ENCODE measurements around the gene CCNY. TPM values are rescaled to one million over a fixed set of nuclear protein-coding genes. Genes with fewer than 3 reads are reported as not detected.

Gene CCNY
- total RNA-seq, 1 experiment from 2014 or later, result 62.2 TPM

DNA sequence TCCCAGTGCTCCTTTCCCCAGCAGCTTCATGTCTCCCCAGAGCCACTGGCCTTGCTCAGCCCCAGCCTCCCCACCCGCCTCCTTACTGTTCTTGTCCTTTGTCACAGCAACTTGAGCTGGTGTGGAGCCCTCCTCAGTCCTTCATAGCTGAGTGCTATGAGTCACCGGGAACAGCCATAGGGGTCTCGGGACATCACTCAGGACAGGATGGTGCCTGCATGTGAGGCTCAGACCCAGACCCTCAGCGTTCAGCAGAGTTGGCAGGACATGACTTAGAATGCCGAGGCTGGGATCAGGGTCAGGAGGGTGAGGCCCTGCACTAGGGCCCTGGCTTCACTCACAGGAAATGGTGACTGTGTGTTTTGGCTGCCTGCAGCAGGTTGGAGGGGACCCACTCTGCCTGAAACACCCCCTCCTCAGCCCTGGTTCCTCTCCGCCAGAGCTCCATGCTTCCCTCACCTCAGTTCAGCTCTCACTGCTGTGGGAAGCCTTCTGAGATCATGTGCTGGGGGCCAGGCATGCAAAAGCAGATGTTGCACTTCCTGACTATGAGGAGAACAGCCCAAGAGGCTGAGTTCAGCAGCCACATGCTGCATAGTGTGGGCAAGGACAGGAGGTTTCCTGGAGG lies 228.1 kb downstream of the CCNY start (continued):
- no peak for TF ChIP-seq POLR2AphosphoS5 (IDR thresholded peaks at IDR 0.05; ENCODE audit: low read depth, low read length)

DNA sequence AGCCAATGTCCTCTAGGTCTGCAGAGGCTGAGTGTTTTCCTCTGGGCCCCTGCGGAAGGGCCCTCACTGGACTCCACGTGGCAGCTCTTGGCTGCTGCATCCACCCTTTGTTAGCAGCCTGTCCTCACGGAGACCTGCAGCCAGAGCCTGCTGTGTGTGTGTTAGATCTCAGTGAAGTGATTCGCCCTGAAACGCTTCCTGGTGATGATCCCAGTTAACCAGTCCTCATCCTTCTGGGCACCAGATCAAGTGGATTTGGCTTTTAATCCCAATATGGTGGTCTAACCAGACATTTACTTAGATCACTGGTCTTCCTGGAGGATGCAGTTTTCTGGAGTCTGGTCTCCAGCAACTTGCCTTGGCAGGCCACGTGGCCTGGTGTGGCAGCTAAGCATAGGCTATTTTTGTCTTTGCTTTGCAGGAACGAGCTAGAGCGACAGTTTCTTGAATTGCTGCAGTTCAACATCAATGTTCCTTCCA lies 229.3 kb downstream of the CCNY start:
- no peak overlapping the region for H3K4me2 ChIP-seq (ENCODE audit: low read length)
- H3K27ac ChIP-seq (ENCODE audit: low read depth, low read length), result no peak overlapping the region
- no peaks in the 10 kb centered on the region for H3K9me3 ChIP-seq (ENCODE audit: control insufficient read depth in 1 of 2, insufficient read depth in 1 of 2, low read depth in 1 of 2, low read length in 2 of 2)
- H3K4me1 ChIP-seq (ENCODE audit: control insufficient read depth in 1 of 2, insufficient read depth in 2 of 2, low read length in 2 of 2), result no peaks in the 10 kb centered on the region
- BruUV-seq (replicated peaks), result no TSS peak
- ChIA-PET RAD21 (ENCODE audit: low non-redundant PET in 1 of 2, low total read pairs in 2 of 2, uncharacterized antibody in 2 of 2, unreplicated experiment in 2 of 2) (no interaction called here), POLR2A (no interaction called here), CTCF (no interaction called here)
- TF ChIP-seq CBX3 (IDR thresholded peaks at IDR 0.05; ENCODE audit: low read depth), result no peak
- no peak for TF ChIP-seq CEBPB (IDR thresholded peaks at IDR 0.05; ENCODE audit: low read depth)
- TF ChIP-seq EZH2 (IDR thresholded peaks at IDR 0.05), result no peak
- no peaks in the 10 kb centered on the region; the same call in 1 of the 2 replicates for H4K20me1 ChIP-seq (ENCODE audit: insufficient read depth)
- H3K9me2 ChIP-seq (ENCODE audit: insufficient read depth), result no peaks in the 10 kb centered on the region
- no peak overlapping the region for H2AFZ ChIP-seq (ENCODE audit: low read depth, low read length, poor library complexity, severe bottlenecking)
- no peaks in the 10 kb centered on the region for H3K36me3 ChIP-seq (ENCODE audit: control insufficient read depth in 1 of 2, insufficient read depth in 2 of 2, low read length in 2 of 2)
- intact Hi-C loops (cut with micrococcal nuclease), result no loop called here
- no peaks in the 10 kb centered on the region for H3K79me2 ChIP-seq (ENCODE audit: insufficient read depth, low read length)
- H3K4me3 ChIP-seq (replicated peaks in 1 of 2; ENCODE audit: low read depth in 1 of 2, low read length in 2 of 2), result no peak overlapping the region
- H3K27me3 ChIP-seq (ENCODE audit: insufficient read depth, low read length), result no peaks in the 10 kb centered on the region
- ATAC-seq (no peak), DNase-seq (ENCODE audit: low read depth, low spot score) (no peak)
- no peak overlapping the region for H3K9ac ChIP-seq (ENCODE audit: low read length)

DNA sequence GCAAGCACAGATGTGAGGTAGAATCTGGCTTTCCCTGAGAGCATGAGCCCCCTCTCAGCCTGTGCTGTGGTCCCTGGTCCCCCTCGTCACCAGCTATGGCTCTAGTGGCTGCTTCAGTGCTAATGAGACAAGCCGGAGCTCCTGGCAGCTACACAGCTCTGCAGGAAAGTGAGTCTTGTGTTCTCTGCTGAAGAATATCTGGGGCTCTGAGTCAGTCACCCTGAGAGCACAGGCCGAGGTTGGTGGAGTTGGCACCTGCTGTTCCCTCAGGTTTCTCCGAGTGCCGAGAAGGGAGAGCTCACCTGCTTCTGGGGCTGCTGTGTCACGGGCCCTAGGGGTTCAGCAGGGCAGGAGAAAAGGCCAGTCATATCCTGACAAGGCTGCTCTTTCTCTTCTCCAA lies 231.6 kb downstream of the CCNY start:
- ChIA-PET RAD21 (ENCODE audit: low non-redundant PET in 1 of 2, low total read pairs in 2 of 2, uncharacterized antibody in 2 of 2, unreplicated experiment in 2 of 2) (no interaction called here), CTCF (no interaction called here), POLR2A (no interaction called here)
- H3K9me2 ChIP-seq (ENCODE audit: insufficient read depth), result no peaks in the 10 kb centered on the region
- no peak overlapping the region for H3K4me3 ChIP-seq (replicated peaks in 1 of 2; ENCODE audit: low read depth in 1 of 2, low read length in 2 of 2)
- no peaks in the 10 kb centered on the region for H3K36me3 ChIP-seq (ENCODE audit: control insufficient read depth in 1 of 2, insufficient read depth in 2 of 2, low read length in 2 of 2)
- DNase-seq (ENCODE audit: low read depth, low spot score) (no peak), ATAC-seq (no peak)
- H3K9ac ChIP-seq (ENCODE audit: low read length), result no peak overlapping the region
- no peak overlapping the region for H2AFZ ChIP-seq (ENCODE audit: low read depth, low read length, poor library complexity, severe bottlenecking)
- no TSS peak for BruUV-seq (replicated peaks)
- H3K4me2 ChIP-seq (ENCODE audit: low read length), result no peak overlapping the region
- H4K20me1 ChIP-seq (ENCODE audit: insufficient read depth), result no peaks in the 10 kb centered on the region; the same call in 1 of the 2 replicates
- H3K4me1 ChIP-seq (ENCODE audit: control insufficient read depth in 1 of 2, insufficient read depth in 2 of 2, low read length in 2 of 2), result no peaks in the 10 kb centered on the region
- no peaks in the 10 kb centered on the region for H3K27me3 ChIP-seq (ENCODE audit: insufficient read depth, low read length)
- H3K9me3 ChIP-seq (ENCODE audit: control insufficient read depth in 1 of 2, insufficient read depth in 1 of 2, low read depth in 1 of 2, low read length in 2 of 2), result no peaks in the 10 kb centered on the region
- intact Hi-C loops (cut with micrococcal nuclease), result no loop called here
- H3K27ac ChIP-seq (ENCODE audit: low read depth, low read length), result no peak overlapping the region
- no peaks in the 10 kb centered on the region for H3K79me2 ChIP-seq (ENCODE audit: insufficient read depth, low read length)
- no peak for TF ChIP-seq JUND (IDR thresholded peaks at IDR 0.05)
- TF ChIP-seq YY1 (IDR thresholded peaks at IDR 0.05; ENCODE audit: extremely low read depth, insufficient replicate concordance, low read depth, low read length), result no peak
- TF ChIP-seq, protein P1, sequence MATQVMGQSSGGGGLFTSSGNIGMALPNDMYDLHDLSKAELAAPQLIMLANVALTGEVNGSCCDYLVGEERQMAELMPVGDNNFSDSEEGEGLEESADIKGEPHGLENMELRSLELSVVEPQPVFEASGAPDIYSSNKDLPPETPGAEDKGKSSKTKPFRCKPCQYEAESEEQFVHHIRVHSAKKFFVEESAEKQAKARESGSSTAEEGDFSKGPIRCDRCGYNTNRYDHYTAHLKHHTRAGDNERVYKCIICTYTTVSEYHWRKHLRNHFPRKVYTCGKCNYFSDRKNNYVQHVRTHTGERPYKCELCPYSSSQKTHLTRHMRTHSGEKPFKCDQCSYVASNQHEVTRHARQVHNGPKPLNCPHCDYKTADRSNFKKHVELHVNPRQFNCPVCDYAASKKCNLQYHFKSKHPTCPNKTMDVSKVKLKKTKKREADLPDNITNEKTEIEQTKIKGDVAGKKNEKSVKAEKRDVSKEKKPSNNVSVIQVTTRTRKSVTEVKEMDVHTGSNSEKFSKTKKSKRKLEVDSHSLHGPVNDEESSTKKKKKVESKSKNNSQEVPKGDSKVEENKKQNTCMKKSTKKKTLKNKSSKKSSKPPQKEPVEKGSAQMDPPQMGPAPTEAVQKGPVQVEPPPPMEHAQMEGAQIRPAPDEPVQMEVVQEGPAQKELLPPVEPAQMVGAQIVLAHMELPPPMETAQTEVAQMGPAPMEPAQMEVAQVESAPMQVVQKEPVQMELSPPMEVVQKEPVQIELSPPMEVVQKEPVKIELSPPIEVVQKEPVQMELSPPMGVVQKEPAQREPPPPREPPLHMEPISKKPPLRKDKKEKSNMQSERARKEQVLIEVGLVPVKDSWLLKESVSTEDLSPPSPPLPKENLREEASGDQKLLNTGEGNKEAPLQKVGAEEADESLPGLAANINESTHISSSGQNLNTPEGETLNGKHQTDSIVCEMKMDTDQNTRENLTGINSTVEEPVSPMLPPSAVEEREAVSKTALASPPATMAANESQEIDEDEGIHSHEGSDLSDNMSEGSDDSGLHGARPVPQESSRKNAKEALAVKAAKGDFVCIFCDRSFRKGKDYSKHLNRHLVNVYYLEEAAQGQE (IDR thresholded peaks at IDR 0.05; ENCODE audit: low read depth), result no peak
- no peak for TF ChIP-seq CEBPB (IDR thresholded peaks at IDR 0.05; ENCODE audit: low read depth)
- TF ChIP-seq EZH2 (IDR thresholded peaks at IDR 0.05), result no peak
- no peak for TF ChIP-seq TCF7L2 (IDR thresholded peaks at IDR 0.05; ENCODE audit: borderline replicate concordance, extremely low read depth, insufficient read depth, insufficient read length)
- no peak for TF ChIP-seq EZH2phosphoT487 (IDR thresholded peaks at IDR 0.05; ENCODE audit: borderline replicate concordance)
- TF ChIP-seq SP1 (IDR thresholded peaks at IDR 0.05; ENCODE audit: low read depth), result no peak
- TF ChIP-seq POLR2AphosphoS5 (IDR thresholded peaks at IDR 0.05; ENCODE audit: low read depth, low read length), result no peak
- TF ChIP-seq FOSL1 (IDR thresholded peaks at IDR 0.05; ENCODE audit: low read depth), result no peak
- no peak for TF ChIP-seq RAD21 (IDR thresholded peaks at IDR 0.05; ENCODE audit: low read depth)
- TF ChIP-seq, protein P2, sequence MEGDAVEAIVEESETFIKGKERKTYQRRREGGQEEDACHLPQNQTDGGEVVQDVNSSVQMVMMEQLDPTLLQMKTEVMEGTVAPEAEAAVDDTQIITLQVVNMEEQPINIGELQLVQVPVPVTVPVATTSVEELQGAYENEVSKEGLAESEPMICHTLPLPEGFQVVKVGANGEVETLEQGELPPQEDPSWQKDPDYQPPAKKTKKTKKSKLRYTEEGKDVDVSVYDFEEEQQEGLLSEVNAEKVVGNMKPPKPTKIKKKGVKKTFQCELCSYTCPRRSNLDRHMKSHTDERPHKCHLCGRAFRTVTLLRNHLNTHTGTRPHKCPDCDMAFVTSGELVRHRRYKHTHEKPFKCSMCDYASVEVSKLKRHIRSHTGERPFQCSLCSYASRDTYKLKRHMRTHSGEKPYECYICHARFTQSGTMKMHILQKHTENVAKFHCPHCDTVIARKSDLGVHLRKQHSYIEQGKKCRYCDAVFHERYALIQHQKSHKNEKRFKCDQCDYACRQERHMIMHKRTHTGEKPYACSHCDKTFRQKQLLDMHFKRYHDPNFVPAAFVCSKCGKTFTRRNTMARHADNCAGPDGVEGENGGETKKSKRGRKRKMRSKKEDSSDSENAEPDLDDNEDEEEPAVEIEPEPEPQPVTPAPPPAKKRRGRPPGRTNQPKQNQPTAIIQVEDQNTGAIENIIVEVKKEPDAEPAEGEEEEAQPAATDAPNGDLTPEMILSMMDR (IDR thresholded peaks at IDR 0.05 in 2 of 3, conservative IDR thresholded peaks at IDR 0.05 in 1 of 3; ENCODE audit: borderline replicate concordance in 1 of 3, insufficient read depth in 1 of 3, low read depth in 2 of 3, low read length in 2 of 3), result no peak

All from HCT116 (cell line).